Effector memory CD4-positive, alpha-beta T cell (primary cell): Measurements from ENCODE around the gene TSPAN19.

Experiments used
- DNase-seq, 3 donors: peaks; one replicate each; pipeline ENCODE4 v3.0.0-alpha.2; 2020
- H3K27ac ChIP-seq: 2 replicates; pipeline ENCODE4 v1.7.0; 2013; ENCODE audit warnings: mild to moderate bottlenecking, low read length, moderate library complexity; ENCODE audit not compliant: insufficient read depth, poor library complexity, severe bottlenecking
- H3K27me3 ChIP-seq: replicated peaks from 2 replicates; pipeline ENCODE4 v1.7.0; 2013; ENCODE audit warnings: mild to moderate bottlenecking, low read length; ENCODE audit not compliant: insufficient read depth, control insufficient read depth, poor library complexity, severe bottlenecking
- H3K36me3 ChIP-seq: 2 replicates; pipeline ENCODE4 v1.7.0; 2013; ENCODE audit warnings: mild to moderate bottlenecking, low read length, moderate library complexity; ENCODE audit not compliant: control insufficient read depth, insufficient read depth
- H3K4me1 ChIP-seq: 2 replicates; pipeline ENCODE4 v1.7.0; 2013; ENCODE audit warnings: low read length, mild to moderate bottlenecking; ENCODE audit not compliant: control insufficient read depth, insufficient read depth, poor library complexity, severe bottlenecking
- H3K4me3 ChIP-seq: 2 replicates; pipeline ENCODE4 v1.7.0; 2013; ENCODE audit warnings: low read length, low read depth, mild to moderate bottlenecking; ENCODE audit not compliant: insufficient read depth, poor library complexity, severe bottlenecking
- H3K9me3 ChIP-seq: 2 replicates; pipeline ENCODE4 v1.7.0; 2013; ENCODE audit warnings: mild to moderate bottlenecking, low read length, moderate library complexity; ENCODE audit not compliant: control insufficient read depth

The TSPAN19 gene

GRCh38 chr12:84978921-84979320 lies 57.2 kb downstream of the TSPAN19 start:
- no peak for DNase-seq
- H3K36me3 ChIP-seq = no peaks in the 10 kb centered on the region
- no peak overlapping the region for H3K4me3 ChIP-seq
- no peaks in the 10 kb centered on the region for H3K9me3 ChIP-seq
- no peaks in the 10 kb centered on the region for H3K4me1 ChIP-seq
- no peaks in the 10 kb centered on the region for H3K27me3 ChIP-seq
- no peak overlapping the region for H3K27ac ChIP-seq

GRCh38 chr12:84976133-84976532 lies 59.9 kb downstream of the TSPAN19 start:
- Histone ChIP-seq H3K27ac (no peak overlapping the region), H3K36me3 (no peaks in the 10 kb centered on the region), H3K4me3 (no peak overlapping the region), H3K9me3 (no peaks in the 10 kb centered on the region), H3K4me1 (no peaks in the 10 kb centered on the region), H3K27me3 (no peaks in the 10 kb centered on the region)
- DNase-seq = no peak

- Histone ChIP-seq H3K27me3 (no peaks in the 10 kb centered on the region), H3K36me3 (no peaks in the 10 kb centered on the region), H3K4me3 (no peak overlapping the region), H3K27ac (no peak overlapping the region), H3K9me3 (no peaks in the 10 kb centered on the region), H3K4me1 (no peaks in the 10 kb centered on the region)
- no peak for DNase-seq
These were observed 61.8 kb downstream of the TSPAN19 start for GRCh38 chr12:84974155-84974815.

GRCh38 chr12:84973026-84973425 lies 63.1 kb downstream of the TSPAN19 start:
- Histone ChIP-seq H3K27ac (no peak overlapping the region), H3K9me3 (no peaks in the 10 kb centered on the region), H3K4me3 (no peak overlapping the region), H3K27me3 (no peaks in the 10 kb centered on the region), H3K4me1 (no peaks in the 10 kb centered on the region), H3K36me3 (no peaks in the 10 kb centered on the region)
- no peak for DNase-seq

GRCh38 chr12:84969226-84969625 lies 66.9 kb downstream of the TSPAN19 start:
- Histone ChIP-seq H3K4me1 (no peaks in the 10 kb centered on the region), H3K27me3 (no peaks in the 10 kb centered on the region), H3K27ac (no peak overlapping the region), H3K36me3 (no peaks in the 10 kb centered on the region), H3K4me3 (no peak overlapping the region), H3K9me3 (no peaks in the 10 kb centered on the region)
- no peak for DNase-seq
